Activated T-helper 17 cell treated with anti-CD3 and anti-CD28 coated beads, Interleukin-2, amount 50 U/mL, for 72 hours (primary cell): ENCODE results near the gene ZNF772. TPM values are rescaled to one million over a fixed set of nuclear protein-coding genes. Genes with fewer than 3 reads are reported as not detected.
"Not testable (repeated sequence)": the region's sequence is repeated elsewhere in the genome, so short reads cannot be mapped to it uniquely, and the experiment has no call there.

Experiments
- ATAC-seq: fragments of 150-1000 bp; cut with Tn5 transposase; replicated peaks from 2 replicates; pipeline ENCODE4 v1.10.0; 2021; ENCODE audit warnings: mild to moderate bottlenecking, moderate library complexity
- H3K27ac Mint-ChIP-seq: one replicate; pipeline ENCODE4 v1.8.0; 2022; ENCODE audit warnings: mixed read lengths
- H3K27me3 Mint-ChIP-seq: one replicate; pipeline ENCODE4 v1.8.0; 2022; ENCODE audit warnings: mixed read lengths
- H3K36me3 Mint-ChIP-seq: one replicate; pipeline ENCODE4 v1.8.0; 2022; ENCODE audit warnings: low read depth, mild to moderate bottlenecking, mixed read lengths
- H3K4me1 Mint-ChIP-seq: one replicate; pipeline ENCODE4 v1.8.0; 2022; ENCODE audit warnings: mixed read lengths
- H3K4me3 Mint-ChIP-seq: one replicate; pipeline ENCODE4 v1.8.0; 2022; ENCODE audit warnings: mild to moderate bottlenecking, mixed read lengths
- H3K9me3 Mint-ChIP-seq: one replicate; pipeline ENCODE4 v1.8.0; 2022; ENCODE audit warnings: mixed read lengths
- total RNA-seq, 2 donors: library from RNA; stranded (reverse); gene quantifications; one replicate each; pipeline ENCODE4 v1.2.3, GENCODE V29; 2022

The ZNF772 gene
- 1 to 10 TPM; 2.8 to 4.5 TPM for total RNA-seq

DNA sequence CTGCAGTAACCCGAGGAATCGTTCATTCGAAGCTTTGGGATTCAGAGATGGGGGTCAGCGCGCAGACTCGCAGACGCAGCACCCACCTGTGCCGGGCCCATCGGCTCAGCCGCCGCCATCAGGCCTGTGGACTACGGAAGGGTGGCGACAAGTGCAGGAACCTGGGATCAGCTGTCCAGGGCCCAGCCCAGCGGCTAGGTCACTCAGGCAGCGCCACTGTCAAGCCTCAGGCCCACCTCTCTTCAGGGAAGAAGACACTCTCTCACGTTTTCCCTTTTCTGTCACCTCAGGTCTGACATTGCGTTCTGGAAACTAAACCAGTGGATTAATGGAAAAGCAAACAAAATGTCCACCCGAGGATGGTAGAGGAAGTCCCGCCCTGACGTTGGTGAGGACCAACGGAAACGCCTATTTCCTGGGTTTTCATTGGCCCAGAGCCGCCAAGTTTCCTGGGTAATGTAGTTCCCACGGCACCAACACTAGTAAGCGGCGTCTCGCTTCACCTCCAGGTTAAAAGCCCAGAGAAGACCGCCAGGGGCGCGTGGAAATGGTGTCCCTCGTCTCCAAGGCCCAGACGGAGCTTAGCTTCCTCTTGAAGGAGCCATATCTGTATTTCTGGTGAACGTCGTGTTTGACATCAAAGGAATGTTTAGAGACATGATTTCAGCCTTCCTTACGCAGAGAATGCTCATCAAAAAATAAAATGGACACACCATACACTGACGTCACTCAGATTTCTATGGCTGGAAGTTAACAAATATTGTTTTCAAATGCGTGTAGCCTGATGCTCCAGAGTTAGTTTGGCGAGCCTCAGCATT lies at the start of gene ZNF772:
TSS of gene ZNF772 (minus strand) at position 376 of the 818 bp plus-strand sequence. CDS start at position 119, 257 bp downstream.
- peak; percentile 100 for ATAC-seq
- no peaks in the 10 kb centered on the region for H3K27me3 Mint-ChIP-seq
- peaks cover 26% of the 10 kb centered on the region for H3K9me3 Mint-ChIP-seq
- peak within 1 kb of the TSS; percentile 84 for H3K27ac Mint-ChIP-seq
- no peaks in the 10 kb centered on the region for H3K4me1 Mint-ChIP-seq
- peak within 1 kb of the TSS; percentile 81 for H3K4me3 Mint-ChIP-seq
- peaks cover 12% of the 10 kb centered on the region for H3K36me3 Mint-ChIP-seq

DNA sequence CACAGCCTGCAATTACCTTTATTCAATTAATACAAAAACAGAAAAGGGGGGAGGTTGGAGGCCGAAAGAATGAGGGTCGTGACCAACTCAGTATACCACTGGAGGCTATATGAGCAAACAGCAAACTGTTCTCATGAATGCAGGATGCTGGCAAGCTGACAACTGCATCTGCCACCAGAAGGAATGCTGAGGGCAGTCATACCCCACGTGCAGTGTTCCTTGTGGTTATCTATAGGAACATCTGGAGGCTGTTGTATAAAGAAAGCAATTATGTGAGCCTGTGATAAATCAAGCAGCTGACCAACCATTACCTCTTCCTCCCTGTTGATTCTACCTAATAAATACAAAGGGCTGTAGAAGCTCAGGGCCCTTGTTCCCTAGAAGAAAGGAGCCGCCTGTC lies 40.7 kb upstream of the ZNF772 start:
- not testable (repeated sequence) for H3K36me3 Mint-ChIP-seq, H3K27ac Mint-ChIP-seq, H3K4me1 Mint-ChIP-seq, H3K4me3 Mint-ChIP-seq, ATAC-seq, H3K27me3 Mint-ChIP-seq
- peaks cover 34% of the 10 kb centered on the region for H3K9me3 Mint-ChIP-seq

DNA sequence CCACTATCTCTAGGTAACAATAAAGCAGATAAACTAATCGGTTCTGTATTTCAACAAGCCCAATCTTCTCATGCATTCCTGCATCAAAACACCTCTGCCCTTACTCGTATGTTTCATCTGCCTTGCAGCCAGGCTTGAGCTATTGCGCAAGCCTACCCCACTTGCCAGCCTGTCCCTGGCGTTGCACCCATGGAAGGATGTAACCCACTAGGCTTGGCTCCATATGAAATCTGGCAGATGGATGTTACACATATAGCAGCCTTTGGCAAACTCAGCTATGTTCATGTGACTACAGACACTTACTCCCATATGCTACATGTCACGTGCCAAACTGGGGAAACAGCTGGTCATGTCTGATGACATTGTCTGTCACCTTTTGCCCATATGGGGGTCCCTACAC lies 37.9 kb upstream of the ZNF772 start:
- H3K27ac Mint-ChIP-seq: no peak overlapping the region
- peaks cover 34% of the 10 kb centered on the region for H3K9me3 Mint-ChIP-seq
- H3K36me3 Mint-ChIP-seq: no peaks in the 10 kb centered on the region
- H3K4me1 Mint-ChIP-seq: no peaks in the 10 kb centered on the region
- H3K4me3 Mint-ChIP-seq: no peak overlapping the region
- no peaks in the 10 kb centered on the region for H3K27me3 Mint-ChIP-seq
- ATAC-seq: no peak

DNA sequence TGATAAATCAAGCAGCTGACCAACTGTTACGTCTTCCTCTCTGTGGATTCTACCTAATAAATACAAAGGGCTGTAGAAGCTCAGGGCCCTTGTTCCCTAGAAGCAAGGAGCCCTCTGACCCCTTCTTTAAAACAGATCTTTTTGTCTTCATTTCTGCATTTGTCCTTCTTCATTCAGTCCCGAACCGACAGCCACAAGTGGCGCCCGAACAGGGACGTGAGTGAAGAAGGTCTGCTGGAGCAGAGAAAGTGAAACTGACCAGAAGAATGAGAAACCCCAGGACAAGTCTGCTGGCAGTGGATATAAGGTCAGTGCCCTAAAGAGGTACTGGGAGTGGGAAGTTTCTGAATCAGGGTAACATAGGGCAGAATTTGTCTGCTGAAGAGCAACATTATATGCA lies 35.5 kb upstream of the ZNF772 start:
- Mint-ChIP-seq H3K27me3 (no peaks in the 10 kb centered on the region), H3K4me3 (no peak overlapping the region), H3K9me3 (peaks cover 40% of the 10 kb centered on the region), H3K27ac (no peak overlapping the region), H3K4me1 (no peaks in the 10 kb centered on the region), H3K36me3 (peaks cover 15% of the 10 kb centered on the region)
- no peak for ATAC-seq

DNA sequence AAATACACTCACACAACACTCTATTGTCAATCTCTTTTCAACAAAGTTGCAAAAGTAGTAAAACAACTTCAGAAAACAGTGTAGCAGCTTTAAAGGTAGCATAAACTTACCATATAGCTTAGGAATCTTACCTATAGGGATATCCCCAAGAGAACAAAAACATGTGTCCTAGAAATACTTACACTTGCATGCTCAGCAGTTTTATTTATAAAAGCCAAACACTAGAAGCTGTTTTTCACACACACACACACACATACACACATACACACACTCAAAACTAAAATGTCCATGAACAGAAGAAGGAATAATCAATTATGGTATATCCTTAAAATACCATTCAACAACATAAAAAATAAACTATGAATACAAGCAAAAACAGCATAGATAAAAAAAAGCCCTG lies 34.1 kb upstream of the ZNF772 start:
- Mint-ChIP-seq H3K4me1 (no peaks in the 10 kb centered on the region), H3K4me3 (no peak overlapping the region), H3K27me3 (no peaks in the 10 kb centered on the region), H3K9me3 (peaks cover 37% of the 10 kb centered on the region), H3K27ac (no peak overlapping the region), H3K36me3 (peaks cover 28% of the 10 kb centered on the region)
- ATAC-seq: no peak

DNA sequence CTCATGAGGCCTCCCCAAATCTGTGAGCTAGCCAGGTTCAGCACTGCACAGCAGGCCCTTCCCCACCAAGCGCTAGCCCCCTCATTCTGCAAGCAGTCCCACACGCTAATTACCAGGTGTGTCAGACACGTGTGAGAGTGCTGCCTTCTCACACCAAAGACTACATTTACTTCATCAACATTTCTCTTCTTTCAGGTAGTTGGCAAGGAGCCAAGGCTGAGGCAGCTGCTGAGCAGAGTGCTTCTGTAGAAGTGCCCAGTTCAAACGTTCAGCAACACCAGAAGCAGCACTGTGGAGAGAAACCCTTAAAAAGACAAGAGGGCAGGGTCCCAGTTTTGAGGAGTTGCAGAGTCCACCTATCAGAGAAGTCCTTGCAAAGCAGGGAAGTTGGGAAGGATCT lies 28.8 kb upstream of the ZNF772 start:
- Mint-ChIP-seq H3K27me3 (no peaks in the 10 kb centered on the region), H3K36me3 (peaks cover 74% of the 10 kb centered on the region), H3K4me3 (no peak overlapping the region), H3K9me3 (peaks cover 29% of the 10 kb centered on the region), H3K27ac (no peak overlapping the region), H3K4me1 (peaks cover 3% of the 10 kb centered on the region)
- no peak for ATAC-seq

DNA sequence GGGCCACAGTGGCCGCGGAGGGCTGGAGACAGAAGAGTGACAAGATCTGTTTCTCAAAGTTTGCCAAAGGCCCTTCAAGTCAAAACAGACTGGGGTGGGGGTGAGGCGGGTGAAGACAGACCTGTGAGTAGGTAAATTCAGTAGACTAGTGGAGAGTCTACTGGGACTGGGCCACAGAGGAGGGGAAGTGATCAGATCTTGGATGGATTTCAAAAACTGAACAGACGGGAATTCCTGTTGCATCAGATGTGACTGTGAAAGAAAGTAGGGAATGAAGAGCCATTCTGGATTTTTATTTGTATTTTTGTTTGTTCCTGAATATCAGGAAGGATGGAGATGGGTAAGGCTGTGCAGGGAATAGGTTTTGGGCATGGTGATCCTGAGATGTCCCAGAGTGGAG lies 23.0 kb upstream of the ZNF772 start:
- H3K9me3 Mint-ChIP-seq: peaks cover 20% of the 10 kb centered on the region
- ATAC-seq, H3K27me3 Mint-ChIP-seq: not testable (repeated sequence)
- H3K27ac Mint-ChIP-seq: peak overlapping the region; percentile 70
- peaks cover 17% of the 10 kb centered on the region for H3K4me1 Mint-ChIP-seq
- peaks cover 47% of the 10 kb centered on the region for H3K36me3 Mint-ChIP-seq
- H3K4me3 Mint-ChIP-seq: peak overlapping the region; percentile 58

DNA sequence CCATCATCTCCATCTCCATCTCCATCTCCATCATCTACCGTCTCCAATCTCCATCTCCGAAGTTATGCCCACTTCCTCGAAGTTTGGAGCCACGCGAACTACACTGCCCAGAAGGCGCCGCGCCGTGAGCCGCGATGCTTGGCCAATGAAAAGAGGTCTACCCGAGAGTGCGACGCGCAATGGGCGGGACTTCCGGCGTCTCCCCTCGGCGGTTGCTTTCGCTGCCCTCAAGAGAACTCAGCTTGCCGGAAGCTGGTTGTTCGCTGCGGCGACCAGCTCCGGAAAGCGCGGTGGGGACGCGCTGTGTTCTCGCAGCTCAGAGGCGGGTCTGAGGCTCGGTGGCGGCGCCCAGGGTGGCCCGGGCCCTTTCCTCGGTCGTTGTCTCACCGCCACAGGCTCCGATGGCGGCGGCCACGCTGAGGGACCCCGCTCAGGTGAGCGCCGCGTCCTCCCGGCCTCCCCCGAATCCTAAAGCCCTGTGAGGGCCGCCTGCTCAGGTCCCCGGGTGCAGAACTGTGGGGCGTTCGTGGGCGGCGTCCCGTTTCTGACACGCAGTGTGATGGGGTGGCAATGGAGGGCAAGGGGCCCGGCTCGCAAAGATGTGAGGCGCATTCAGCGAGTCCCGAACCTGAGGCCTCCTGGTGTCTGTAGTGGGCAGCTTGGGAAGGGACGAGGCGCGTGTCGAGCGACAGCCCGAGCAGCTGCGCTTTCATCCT lies 22.5 kb upstream of the ZNF772 start, which contains the start of gene ZNF773:
TSS of gene ZNF773 (plus strand) at position 259 of the 716 bp plus-strand sequence. CDS start at position 402, 143 bp downstream.
- Mint-ChIP-seq H3K9me3 (peaks cover 20% of the 10 kb centered on the region), H3K4me3 (peak within 1 kb of the TSS; percentile 58), H3K4me1 (peaks cover 17% of the 10 kb centered on the region), H3K27ac (peak within 1 kb of the TSS; percentile 70), H3K36me3 (peaks cover 47% of the 10 kb centered on the region)
- ATAC-seq: peak; percentile 100
- not testable (repeated sequence) for H3K27me3 Mint-ChIP-seq

DNA sequence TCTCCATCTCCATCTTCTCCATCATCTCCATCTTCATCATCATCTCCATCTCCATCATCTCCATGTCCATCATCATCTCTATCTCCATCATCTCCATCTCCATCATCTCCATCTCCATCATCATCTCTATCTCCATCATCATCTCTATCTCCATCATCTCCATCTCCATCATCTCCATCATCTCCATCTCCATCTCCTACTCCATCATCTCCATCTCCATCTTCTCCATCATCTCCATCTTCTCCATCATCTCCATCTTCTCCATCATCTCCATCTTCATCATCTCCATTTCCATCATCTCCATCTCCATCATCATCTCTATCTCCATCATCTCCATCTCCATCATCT lies 21.9 kb upstream of the ZNF772 start:
- Mint-ChIP-seq H3K4me1 (peaks cover 17% of the 10 kb centered on the region), H3K27ac (peak overlapping the region; percentile 70), H3K36me3 (peaks cover 48% of the 10 kb centered on the region), H3K9me3 (peaks cover 20% of the 10 kb centered on the region), H3K4me3 (peak overlapping the region; percentile 58)
- ATAC-seq, H3K27me3 Mint-ChIP-seq: not testable (repeated sequence)

DNA sequence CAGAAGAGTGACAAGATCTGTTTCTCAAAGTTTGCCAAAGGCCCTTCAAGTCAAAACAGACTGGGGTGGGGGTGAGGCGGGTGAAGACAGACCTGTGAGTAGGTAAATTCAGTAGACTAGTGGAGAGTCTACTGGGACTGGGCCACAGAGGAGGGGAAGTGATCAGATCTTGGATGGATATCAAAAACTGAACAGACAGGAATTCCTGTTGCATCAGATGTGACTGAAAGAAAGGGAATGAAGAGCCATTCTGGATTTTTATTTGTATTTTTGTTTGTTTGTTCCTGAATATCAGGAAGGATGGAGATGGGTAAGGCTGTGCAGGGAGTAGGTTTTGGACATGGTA lies 10.9 kb upstream of the ZNF772 start:
- ATAC-seq, H3K27me3 Mint-ChIP-seq: not testable (repeated sequence)
- Mint-ChIP-seq H3K36me3 (peaks cover 44% of the 10 kb centered on the region), H3K9me3 (peaks cover 21% of the 10 kb centered on the region), H3K4me3 (peak overlapping the region; percentile 68), H3K4me1 (peaks cover 15% of the 10 kb centered on the region), H3K27ac (peak overlapping the region; percentile 28)

DNA sequence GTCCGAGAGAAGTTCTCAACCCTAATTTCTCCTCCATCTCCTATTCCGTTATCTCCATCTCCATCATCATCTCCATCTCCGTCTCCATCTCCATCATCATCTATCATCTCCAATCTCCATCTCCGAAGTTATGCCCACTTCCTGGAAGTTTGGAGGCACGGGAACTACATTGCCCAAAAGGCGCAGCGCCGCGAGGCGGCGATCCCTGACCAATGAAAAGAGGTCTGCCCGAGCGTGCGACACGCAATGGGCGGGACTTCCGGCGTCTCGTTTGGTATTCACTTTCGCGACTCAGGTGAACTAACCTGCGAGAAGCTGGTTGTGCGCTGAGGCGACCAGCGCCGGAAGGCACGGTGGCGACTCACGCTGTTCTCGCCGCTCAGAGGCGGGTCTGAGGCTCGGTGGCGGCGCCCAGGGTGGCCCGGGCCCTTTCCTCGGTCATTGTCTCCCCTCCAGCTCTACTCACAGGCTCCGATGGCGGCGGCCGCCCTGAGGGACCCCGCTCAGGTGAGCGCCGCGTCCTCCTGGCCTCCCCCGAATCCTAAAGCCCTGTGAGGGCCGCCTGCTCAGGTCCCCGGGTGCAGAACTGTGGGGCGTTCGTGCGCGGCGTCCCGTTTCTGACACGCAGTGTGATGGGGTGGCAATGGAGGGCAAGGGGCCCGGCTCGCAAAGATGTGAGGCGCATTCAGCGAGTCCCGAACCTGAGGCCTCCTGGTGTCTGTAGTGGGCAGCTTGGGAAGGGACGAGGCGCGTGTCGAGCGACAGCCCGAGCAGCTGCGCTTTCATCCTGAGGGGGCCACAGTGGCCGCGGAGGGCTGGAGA lies 10.3 kb upstream of the ZNF772 start, which contains the start of gene ZNF419:
TSS of gene ZNF419 (plus strand) at position 274 of the 822 bp plus-strand sequence. CDS start at position 475, 201 bp downstream.
- Mint-ChIP-seq H3K27ac (peak within 1 kb of the TSS; percentile 54), H3K9me3 (peaks cover 16% of the 10 kb centered on the region), H3K36me3 (peaks cover 38% of the 10 kb centered on the region), H3K4me3 (peak within 1 kb of the TSS; percentile 68), H3K4me1 (peaks cover 15% of the 10 kb centered on the region)
- peak; percentile 100 for ATAC-seq
- not testable (repeated sequence) for H3K27me3 Mint-ChIP-seq

DNA sequence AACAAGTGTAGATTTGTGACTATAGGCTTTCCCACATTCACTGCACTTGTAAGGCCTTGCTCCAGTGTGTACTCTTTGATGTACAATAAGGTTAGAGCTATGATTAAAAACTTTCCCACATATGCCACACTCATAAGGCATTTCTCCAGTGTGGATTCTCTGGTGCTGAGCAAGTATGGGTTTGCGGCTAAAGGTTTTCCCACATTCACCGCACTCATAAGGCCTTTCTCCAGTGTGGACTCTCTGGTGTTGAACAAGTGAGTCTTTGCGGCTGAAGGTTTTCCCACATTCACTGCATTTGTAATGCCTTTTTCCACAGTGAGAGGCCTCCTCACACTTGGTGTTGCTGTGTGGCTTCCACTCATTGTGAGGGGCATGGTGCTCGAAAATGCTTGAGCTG lies 3.7 kb downstream of the ZNF772 start:
- no peaks in the 10 kb centered on the region for H3K4me1 Mint-ChIP-seq
- no peak for ATAC-seq
- H3K4me3 Mint-ChIP-seq: no peak overlapping the region
- no peaks in the 10 kb centered on the region for H3K27me3 Mint-ChIP-seq
- H3K27ac Mint-ChIP-seq: no peak overlapping the region
- H3K36me3 Mint-ChIP-seq: peaks cover 12% of the 10 kb centered on the region
- peaks cover 26% of the 10 kb centered on the region for H3K9me3 Mint-ChIP-seq

DNA sequence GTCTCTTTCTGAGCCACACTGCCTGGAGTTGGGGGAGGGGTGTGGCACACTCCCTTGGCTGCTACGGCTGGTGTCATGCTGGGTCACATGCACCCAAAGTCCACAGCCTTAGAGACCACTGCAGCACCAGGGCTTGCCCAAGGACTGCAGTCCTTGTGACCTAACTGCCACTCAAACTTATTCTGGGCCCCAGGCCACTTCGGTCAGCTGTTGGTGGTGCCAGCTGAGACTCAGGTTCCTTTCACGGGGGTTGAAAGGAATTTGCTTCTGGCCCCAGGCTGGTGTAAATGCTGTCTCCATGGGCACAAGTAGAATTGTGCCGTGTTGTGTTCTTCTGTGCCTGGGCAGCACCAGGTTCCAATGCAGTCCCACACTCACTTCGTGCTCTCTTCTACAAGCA lies 10.9 kb downstream of the ZNF772 start:
- H3K36me3 Mint-ChIP-seq: no peaks in the 10 kb centered on the region
- ATAC-seq: no peak
- no peaks in the 10 kb centered on the region for H3K27me3 Mint-ChIP-seq
- H3K27ac Mint-ChIP-seq: no peak overlapping the region
- peaks cover 19% of the 10 kb centered on the region for H3K9me3 Mint-ChIP-seq
- H3K4me1 Mint-ChIP-seq: no peaks in the 10 kb centered on the region
- no peak overlapping the region for H3K4me3 Mint-ChIP-seq

DNA sequence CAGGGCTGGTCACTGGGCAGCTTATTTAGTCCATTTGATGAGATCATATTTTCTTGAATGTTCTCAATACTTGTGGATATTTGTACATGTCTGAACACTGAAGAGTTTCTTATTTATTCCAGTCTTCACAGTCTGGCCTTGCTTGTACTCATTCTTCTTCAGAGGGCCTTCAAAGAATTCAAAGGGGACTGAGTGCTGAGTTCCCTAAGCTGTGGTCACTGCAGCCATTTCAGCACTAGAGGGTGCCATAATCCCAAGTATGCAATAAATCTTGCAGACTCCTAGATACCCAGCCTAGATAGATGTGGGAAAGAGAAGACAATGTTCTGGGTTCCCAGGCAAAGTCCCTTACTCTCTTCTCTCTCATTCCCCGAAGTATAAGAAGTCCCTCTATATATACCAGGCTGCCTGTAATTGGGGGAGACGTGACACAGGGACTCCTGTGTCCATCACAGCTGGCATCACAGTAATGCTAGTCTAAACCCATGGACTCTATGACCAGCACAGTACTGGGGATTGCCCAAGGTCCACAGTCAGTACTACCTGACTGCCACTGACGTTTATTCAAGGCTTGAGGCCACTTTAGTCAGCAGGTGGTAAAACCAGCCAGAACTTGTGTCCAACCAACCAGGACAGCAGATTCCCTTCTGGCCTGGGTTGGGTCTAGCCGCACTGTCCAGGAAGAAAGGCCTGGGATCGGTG lies 11.5 kb downstream of the ZNF772 start:
- H3K27ac Mint-ChIP-seq: no peak overlapping the region
- no peak overlapping the region for H3K4me3 Mint-ChIP-seq
- no peaks in the 10 kb centered on the region for H3K4me1 Mint-ChIP-seq
- H3K9me3 Mint-ChIP-seq: peaks cover 17% of the 10 kb centered on the region
- ATAC-seq: peak; percentile 62
- no peaks in the 10 kb centered on the region for H3K36me3 Mint-ChIP-seq
- no peaks in the 10 kb centered on the region for H3K27me3 Mint-ChIP-seq
